HG02623 (cell line): ENCODE data around the gene KRT38.
"Not testable (repeated sequence)": the region's sequence is repeated elsewhere in the genome, so short reads cannot be mapped to it uniquely, and the experiment has no call there.

Experiments used
- ATAC-seq: cut with Tn5 transposase; IDR thresholded peaks from one replicate; pipeline ENCODE4 v1.9.1; 2021; ENCODE audit warnings: moderate library complexity; ENCODE audit not compliant: unreplicated experiment

KRT38 gene

GRCh38 chr17:41396996-41397660 lies 43.7 kb downstream of the KRT38 start, which contains the start of gene KRT31:
Gene KRT31, minus strand, starts transcription at chr17:41397608. Its CDS starts 69 bp downstream, at chr17:41397539.
- ATAC-seq: no peak

GRCh38 chr17:41396340-41396739 lies 44.4 kb downstream of the KRT38 start:
- no peak for ATAC-seq

GRCh38 chr17:41395611-41396010 lies 45.2 kb downstream of the KRT38 start:
- ATAC-seq: no peak

- not testable (repeated sequence) for ATAC-seq
Measured at GRCh38 chr17:41395044-41395443, 45.7 kb downstream of the KRT38 start.

- no peak for ATAC-seq
Measured at GRCh38 chr17:41394254-41394996, 46.4 kb downstream of the KRT38 start.

- no peak for ATAC-seq
Measured at GRCh38 chr17:41393826-41394225, 47.0 kb downstream of the KRT38 start.

GRCh38 chr17:41393294-41393693 lies 47.5 kb downstream of the KRT38 start:
- no peak for ATAC-seq

- no peak for ATAC-seq
Measured at GRCh38 chr17:41392278-41392677, 48.5 kb downstream of the KRT38 start.

- no peak for ATAC-seq
Measured at GRCh38 chr17:41391535-41391934, 49.2 kb downstream of the KRT38 start.

GRCh38 chr17:41390411-41390938 lies 50.3 kb downstream of the KRT38 start:
- no peak for ATAC-seq

- no peak for ATAC-seq
Measured at GRCh38 chr17:41387670-41388069, 53.1 kb downstream of the KRT38 start.

GRCh38 chr17:41386227-41386626 lies 54.6 kb downstream of the KRT38 start:
- ATAC-seq: no peak
